ENCODE data around the gene COL17A1.
A peak's percentile ranks its signal among the peaks of the same experiment; 100 is the strongest.

Gene COL17A1

GRCh38 chr10:104099269-104099668 is 13.6 kb upstream of the COL17A1 start:
- no peak overlapping the region for H3K4me3 ChIP-seq (replicated peaks; ENCODE audit: low read depth, low read length)
- TF ChIP-seq, protein P1, sequence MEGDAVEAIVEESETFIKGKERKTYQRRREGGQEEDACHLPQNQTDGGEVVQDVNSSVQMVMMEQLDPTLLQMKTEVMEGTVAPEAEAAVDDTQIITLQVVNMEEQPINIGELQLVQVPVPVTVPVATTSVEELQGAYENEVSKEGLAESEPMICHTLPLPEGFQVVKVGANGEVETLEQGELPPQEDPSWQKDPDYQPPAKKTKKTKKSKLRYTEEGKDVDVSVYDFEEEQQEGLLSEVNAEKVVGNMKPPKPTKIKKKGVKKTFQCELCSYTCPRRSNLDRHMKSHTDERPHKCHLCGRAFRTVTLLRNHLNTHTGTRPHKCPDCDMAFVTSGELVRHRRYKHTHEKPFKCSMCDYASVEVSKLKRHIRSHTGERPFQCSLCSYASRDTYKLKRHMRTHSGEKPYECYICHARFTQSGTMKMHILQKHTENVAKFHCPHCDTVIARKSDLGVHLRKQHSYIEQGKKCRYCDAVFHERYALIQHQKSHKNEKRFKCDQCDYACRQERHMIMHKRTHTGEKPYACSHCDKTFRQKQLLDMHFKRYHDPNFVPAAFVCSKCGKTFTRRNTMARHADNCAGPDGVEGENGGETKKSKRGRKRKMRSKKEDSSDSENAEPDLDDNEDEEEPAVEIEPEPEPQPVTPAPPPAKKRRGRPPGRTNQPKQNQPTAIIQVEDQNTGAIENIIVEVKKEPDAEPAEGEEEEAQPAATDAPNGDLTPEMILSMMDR (IDR thresholded peaks at IDR 0.05; ENCODE audit: low read length, missing control alignments), result no peak
- peak; percentile 54 for DNase-seq (ENCODE audit: low read depth)

GRCh38 chr10:104098358-104098925 is 12.8 kb upstream of the COL17A1 start:
- no peak overlapping the region for H3K4me3 ChIP-seq (replicated peaks; ENCODE audit: low read depth, low read length)
- DNase-seq (ENCODE audit: low read depth), result peak; percentile 38
- TF ChIP-seq, protein P1 (IDR thresholded peaks at IDR 0.05; ENCODE audit: low read length, missing control alignments), result no peak

DNA sequence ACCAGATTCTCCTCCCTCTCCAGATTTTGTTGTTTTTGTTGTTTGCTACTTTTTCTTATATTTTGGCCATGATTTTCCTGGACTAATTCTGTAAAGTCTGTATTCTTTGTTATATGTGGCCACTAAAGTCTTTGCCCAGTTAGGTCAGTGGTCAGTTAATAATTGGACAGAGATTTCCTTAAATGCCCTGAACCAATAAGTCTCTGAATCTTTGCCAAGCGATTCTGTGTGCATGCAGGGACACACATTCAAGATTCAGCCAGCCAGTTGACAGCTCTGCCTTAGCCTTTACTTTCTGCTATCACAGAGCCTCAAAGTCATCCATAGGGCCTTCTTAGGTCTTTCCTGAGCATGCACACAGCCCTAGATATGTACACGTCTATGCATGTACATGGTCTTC is 11.0 kb upstream of the COL17A1 start:
- no peak for DNase-seq (ENCODE audit: low read depth)
- TF ChIP-seq, protein P1 (IDR thresholded peaks at IDR 0.05; ENCODE audit: low read length, missing control alignments), result no peak
- H3K4me3 ChIP-seq (replicated peaks; ENCODE audit: low read depth, low read length), result no peak overlapping the region

DNA sequence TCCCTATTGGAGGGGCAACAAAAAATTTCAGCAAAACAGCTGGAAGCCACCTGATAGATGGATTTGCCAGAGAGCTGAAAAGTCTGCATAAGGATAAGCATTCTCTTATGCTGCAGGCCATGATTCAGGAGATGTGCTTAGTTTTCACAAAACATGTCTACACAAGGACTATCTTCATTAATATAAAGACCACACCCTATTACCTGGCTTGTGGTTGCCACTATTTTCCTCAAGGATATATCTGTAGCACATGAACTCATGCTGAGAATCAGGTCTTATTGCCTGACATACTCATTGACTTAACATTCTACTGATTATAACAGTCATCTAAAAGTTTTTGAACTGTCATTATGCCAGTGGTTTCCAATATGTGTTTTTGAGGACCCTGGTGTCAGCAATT is 7.1 kb upstream of the COL17A1 start:
- DNase-seq (ENCODE audit: low read depth), result no peak
- no peak overlapping the region for H3K4me3 ChIP-seq (replicated peaks; ENCODE audit: low read depth, low read length)
- TF ChIP-seq, protein P1 (IDR thresholded peaks at IDR 0.05; ENCODE audit: low read length, missing control alignments), result no peak

DNA sequence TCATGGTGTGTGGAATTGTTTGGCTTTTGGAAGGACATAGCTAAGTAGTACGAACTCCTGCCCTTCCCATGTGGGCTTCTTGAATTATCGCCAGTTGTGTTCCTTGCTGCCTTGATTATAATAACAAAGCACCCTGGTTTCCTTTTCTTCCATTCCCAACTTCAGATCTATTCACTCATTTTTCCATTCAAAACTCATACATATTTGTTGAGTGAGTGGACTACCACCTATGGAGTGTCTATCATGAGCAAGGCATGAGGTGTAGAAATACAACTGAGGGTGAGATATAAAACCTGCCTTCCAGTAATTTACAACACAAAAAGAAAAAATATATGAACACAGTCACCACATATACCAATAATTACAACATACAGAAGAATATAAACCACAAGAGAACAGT is 4.9 kb upstream of the COL17A1 start:
- DNase-seq (ENCODE audit: low read depth), result peak; percentile 19
- no peak overlapping the region for H3K4me3 ChIP-seq (replicated peaks; ENCODE audit: low read depth, low read length)
- TF ChIP-seq, protein P1 (IDR thresholded peaks at IDR 0.05; ENCODE audit: low read length, missing control alignments), result no peak

GRCh38 chr10:104089621-104090020 is 3.9 kb upstream of the COL17A1 start:
- no peak for DNase-seq (ENCODE audit: low read depth)
- TF ChIP-seq, protein P1 (IDR thresholded peaks at IDR 0.05; ENCODE audit: low read length, missing control alignments), result no peak
- H3K4me3 ChIP-seq (replicated peaks; ENCODE audit: low read depth, low read length), result no peak overlapping the region

DNA sequence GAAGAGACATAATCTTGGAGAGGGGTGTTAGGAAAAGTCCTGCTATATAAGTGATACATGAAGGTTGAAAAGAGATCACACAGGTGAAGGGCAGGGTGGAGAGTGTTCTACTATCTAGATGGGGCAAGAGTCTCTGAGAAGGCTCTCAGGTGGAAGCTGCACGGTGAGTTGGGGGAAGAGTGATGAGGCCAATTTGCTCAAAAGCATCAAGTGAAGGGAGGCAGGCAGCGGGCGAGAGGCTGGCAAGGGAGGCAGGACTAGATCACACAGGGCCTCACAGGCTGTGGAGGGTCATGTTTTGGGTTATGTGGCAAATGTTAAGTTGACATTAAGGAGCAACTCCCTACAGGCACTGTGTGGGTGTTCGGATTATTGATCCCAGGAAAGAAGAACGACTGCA is 2.6 kb upstream of the COL17A1 start:
- TF ChIP-seq, protein P1 (IDR thresholded peaks at IDR 0.05; ENCODE audit: low read length, missing control alignments), result no peak
- no peak overlapping the region for H3K4me3 ChIP-seq (replicated peaks; ENCODE audit: low read depth, low read length)
- DNase-seq (ENCODE audit: low read depth), result no peak
